NCI-H1694 treated with DMSO at 0.1 percent for 48 hours (cell line): Measurements from ENCODE around the gene SCTR.

ENCODE experiments used
- DNase-seq: peaks from one replicate; lab custom pipeline; 2025; lab: John Stamatoyannopoulos, UW

Gene SCTR

GRCh38 chr2:119523952-119524694 is at the start of gene SCTR:
Gene SCTR (minus strand): TSS chr2:119524483. CDS start chr2:119524226, 257 bp downstream.
- no peak for DNase-seq

DNA sequence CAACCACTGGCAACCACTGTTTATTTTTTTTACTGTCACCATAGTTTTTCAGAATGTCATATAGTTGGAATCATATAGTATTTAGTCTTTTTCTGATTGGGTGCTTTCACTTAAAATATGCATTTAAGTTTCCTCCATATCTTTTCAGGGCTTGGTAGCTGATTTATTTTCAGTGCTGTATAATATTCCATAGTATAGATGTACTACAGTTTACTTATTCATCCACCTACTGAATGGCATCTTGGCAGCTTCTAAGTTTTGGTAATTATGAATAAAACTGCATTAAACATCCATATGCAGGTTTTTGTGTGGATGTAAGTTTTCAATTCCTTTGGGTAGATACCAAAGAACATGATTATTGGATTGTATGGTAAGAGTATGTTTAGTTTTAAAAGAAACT is 43.0 kb upstream of the SCTR start:
- DNase-seq = no peak

GRCh38 chr2:119565481-119565880 is 41.2 kb upstream of the SCTR start:
- DNase-seq = no peak

- no peak for DNase-seq
These were observed 29.5 kb upstream of the SCTR start for GRCh38 chr2:119553687-119554344.

DNA sequence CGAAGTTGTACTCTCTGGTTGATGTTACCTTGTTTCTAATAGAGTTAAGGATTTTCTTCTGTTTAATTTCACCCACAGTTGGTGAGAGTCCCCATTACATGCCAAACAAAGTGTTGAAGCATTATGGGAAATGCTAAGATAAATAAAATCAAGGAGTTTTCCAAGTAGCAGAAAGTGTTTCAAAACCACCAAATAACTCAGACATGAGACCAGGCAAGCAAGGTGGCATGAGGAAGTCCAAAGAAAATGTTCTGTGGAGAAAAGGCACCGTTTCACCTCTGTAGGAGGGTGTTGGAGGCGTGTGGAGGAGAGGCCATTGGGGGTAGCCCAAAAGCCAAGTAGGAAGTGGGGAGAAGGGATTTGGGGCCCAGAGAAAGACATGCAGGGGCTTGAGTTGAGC is 28.6 kb upstream of the SCTR start:
- DNase-seq = no peak

DNA sequence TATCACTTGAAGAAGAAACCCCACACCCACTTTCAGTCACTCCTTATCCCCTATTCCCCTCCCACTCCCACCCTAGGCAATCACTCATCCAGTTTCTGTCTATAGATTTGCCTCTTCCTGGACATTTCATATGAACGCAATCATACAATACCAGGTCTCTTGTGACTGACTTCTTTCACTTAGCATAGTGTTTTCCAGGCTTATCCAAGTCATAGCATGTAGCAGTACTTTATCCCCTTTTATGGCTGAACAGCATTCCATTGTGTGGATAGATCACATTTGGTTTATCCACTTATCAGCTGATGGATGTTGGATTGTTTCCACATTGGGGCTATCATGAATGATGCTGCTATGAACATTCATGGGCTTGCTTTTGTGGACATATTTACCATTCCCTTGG is 26.6 kb upstream of the SCTR start:
- DNase-seq = no peak

DNA sequence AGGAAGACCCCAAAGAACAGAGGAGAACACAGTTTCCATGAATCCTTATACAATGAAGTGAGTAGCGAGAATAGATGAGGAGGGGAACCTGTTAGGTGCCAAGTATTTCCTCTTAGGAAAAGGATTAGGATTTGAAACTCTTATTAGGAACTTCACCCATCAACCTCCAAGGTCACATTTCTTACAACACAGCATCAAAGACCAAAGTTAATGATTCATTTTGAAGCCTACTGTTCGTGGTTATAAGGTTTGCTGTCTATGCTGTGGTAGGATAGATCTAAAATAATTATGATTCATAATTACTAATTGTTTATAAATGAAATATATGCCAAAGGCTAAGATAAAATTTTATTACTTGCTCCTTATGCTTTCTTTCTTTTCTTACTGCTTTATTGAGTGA is 26.1 kb upstream of the SCTR start:
- DNase-seq = no peak

DNA sequence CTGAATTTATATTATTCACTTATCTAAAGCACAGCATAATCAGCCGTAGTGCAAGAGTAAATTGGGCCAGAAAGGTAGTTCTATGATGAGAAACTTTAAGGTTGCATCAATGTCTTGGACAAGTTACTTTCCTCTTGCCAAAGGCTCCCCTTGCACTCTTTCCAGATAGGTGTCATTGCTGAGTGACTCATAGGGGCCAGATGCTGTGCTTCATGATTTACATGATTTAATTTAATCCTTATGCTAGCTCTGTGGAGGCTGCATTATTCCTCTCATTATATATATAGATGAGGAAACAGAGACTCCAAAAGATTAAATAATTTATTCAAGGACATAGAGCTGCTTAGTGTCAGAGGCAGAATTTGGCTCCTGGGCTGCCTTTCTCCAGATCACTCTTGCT is 25.0 kb upstream of the SCTR start:
- DNase-seq = no peak

DNA sequence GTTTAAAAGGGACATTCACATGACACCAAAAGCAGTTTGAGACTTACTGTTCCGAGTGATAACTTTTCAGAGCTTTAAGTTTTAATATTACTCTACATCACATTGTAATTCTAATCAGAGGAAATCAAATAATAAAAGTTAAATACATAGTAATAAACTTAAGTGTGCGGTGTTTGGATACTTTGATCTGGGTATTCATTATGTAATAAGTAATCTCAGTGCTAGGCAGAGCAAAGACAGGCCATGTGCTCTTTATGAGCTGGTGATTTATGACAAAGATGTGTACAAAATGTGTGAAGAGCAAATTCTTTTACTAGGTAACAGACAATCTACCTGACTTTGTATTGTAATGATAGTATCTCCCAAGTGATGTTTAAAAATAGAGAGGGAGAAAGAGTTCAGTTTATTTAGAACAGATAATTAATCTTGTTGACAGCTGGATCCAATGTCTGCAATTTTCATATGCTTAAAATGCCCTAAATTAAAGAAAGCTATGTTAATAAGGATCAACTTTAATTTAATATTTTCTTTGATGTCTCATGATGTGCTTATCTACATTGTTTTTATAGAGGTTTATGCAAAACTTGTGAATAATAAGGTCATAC is 24.3 kb upstream of the SCTR start:
- DNase-seq = no peak

GRCh38 chr2:119546447-119546767 is 22.1 kb upstream of the SCTR start:
- DNase-seq = no peak

- no peak for DNase-seq
These were observed 21.6 kb upstream of the SCTR start for GRCh38 chr2:119545754-119546446.

- DNase-seq = no peak
These were observed 20.7 kb upstream of the SCTR start for GRCh38 chr2:119544939-119545475.

GRCh38 chr2:119544075-119544938 is 20.0 kb upstream of the SCTR start, which contains the start of gene CFAP221:
Gene CFAP221 (plus strand): TSS chr2:119544449. CDS start chr2:119546132, 1,683 bp downstream.
- DNase-seq = peak; percentile 23

- no peak for DNase-seq
These were observed 17.2 kb upstream of the SCTR start for GRCh38 chr2:119541476-119541875.

DNA sequence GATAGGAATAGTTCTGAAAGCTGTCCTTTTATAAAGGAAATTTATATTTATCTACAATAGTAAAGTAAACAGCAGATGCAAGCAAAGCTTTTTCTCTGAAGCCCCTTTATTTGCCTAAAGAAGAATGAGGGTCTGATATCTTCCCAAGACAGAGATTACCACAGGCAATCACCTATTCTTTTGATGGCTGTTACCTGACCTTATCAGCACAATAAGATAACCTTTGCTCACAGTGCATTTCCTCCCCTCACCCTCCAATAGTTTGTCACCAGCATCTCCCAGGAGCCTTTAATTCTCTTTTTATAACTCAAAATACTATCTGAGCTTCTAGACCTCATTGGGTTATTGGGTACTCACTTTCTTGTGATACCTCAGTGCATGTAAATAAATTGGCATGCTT is 13.5 kb upstream of the SCTR start:
- no peak for DNase-seq

- no peak for DNase-seq
These were observed 12.4 kb upstream of the SCTR start for GRCh38 chr2:119536707-119537106.

DNA sequence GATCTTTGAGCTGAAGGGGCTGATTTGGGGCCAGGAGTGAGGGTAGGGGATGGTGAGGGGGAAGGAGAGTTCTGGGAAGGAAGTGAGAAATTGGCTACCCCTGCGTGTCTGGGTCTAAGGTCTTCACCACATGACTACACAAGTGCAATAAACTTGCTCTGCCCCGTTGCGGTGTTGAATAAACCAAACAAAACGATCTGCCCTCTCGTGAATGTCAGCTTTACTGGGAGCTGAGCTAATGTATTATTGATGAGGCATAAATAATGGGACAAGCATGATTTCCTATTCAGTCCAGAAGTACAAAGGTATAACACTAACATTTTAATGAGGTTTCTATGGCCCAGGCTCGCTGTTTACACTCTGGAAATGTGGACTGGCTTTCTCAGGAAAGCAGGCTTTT is 11.9 kb upstream of the SCTR start:
- no peak for DNase-seq

DNA sequence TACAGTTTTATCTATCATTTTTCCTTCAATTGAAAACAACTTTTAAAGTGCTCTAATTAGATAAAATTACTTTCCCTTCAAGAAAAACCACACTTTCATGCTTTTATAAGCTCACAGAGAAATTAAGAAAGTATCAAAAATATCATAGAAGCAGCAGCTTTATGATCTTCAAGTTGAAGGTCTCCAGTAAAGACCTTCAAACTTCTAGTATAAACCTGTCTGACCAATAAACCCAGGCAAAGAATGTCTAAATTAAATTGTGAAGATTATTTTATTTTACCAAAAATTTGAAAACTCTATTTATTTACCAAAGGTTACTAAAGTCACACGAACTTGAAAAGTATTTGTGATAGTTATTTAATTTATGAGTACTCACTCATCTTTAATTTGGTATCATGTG is 9.3 kb upstream of the SCTR start:
- DNase-seq = no peak

DNA sequence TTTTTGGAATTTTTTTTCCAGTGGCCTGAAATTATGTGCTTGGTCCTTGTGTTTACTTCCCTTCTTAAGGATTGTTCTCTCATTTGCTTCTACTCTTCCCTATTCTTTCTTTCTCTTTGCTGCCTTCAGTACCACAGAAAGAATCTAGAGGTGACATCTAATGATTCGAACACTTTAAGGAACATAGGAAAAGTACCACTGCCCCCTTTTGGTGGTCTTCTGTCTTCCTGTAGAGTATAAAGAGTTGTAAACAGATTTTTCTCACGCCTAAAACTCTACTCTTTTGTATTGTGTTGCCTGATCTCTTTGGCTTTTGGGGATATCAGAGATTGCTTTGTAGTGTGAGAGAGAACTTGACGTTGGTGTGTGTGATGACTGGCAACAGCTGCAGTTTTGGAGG is 7.0 kb upstream of the SCTR start:
- DNase-seq = peak; percentile 10

- DNase-seq = no peak
These were observed 3.7 kb upstream of the SCTR start for GRCh38 chr2:119527999-119528398.

- no peak for DNase-seq
These were observed 1.3 kb upstream of the SCTR start for GRCh38 chr2:119525614-119526013.
